ENCODE data around the gene USP17L30.
"Not testable (repeated sequence)": the region's sequence is repeated elsewhere in the genome, so short reads cannot be mapped to it uniquely, and the experiment has no call there.

USP17L30 gene, protein sequence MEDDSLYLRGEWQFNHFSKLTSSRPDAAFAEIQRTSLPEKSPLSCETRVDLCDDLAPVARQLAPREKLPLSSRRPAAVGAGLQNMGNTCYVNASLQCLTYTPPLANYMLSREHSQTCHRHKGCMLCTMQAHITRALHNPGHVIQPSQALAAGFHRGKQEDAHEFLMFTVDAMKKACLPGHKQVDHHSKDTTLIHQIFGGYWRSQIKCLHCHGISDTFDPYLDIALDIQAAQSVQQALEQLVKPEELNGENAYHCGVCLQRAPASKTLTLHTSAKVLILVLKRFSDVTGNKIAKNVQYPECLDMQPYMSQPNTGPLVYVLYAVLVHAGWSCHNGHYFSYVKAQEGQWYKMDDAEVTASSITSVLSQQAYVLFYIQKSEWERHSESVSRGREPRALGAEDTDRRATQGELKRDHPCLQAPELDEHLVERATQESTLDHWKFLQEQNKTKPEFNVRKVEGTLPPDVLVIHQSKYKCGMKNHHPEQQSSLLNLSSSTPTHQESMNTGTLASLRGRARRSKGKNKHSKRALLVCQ

DNA sequence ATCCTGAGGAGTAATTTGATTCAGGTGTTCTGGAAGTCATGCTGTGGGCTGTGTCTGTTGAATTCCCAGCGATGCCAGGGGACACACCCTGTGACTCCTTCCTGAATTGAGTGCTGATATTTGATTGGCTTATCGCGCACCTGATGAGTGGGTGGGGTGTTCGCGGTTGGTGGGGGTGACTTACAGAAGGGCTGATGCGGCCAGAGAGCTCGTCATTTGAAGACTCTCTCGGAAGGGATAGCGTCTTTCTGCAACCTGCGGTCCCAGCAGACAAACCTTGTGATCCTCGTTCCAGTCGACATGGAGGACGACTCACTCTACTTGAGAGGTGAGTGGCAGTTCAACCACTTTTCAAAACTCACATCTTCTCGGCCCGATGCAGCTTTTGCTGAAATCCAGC lies at the start of gene USP17L30:
USP17L30 (plus strand) TSS at position 301 of the 400 bp plus-strand sequence; CDS start at position 301, 0 bp downstream.
- DNase-seq (ENCODE audit: low read depth in 2 of 2): not testable (repeated sequence)

DNA sequence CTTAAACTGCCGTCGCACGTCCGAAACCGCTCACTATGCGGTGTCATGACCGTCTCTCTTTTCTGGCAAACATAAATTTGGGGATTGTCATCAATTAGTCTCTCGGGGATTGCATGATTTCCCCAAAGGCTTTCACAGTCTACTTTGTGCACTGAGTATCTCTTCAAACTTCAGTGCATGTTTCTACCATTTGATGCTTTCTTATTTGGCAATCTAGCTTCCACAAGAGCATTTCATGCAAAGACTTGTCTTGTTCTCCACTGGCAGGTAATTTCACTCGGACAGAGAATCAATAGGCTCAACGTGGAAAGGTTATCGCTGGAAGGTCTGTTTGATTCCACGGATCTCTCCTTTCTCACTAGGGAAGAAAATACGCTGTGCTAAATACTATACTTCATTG lies 38.7 kb upstream of the USP17L30 start:
- not testable (repeated sequence) for DNase-seq (ENCODE audit: low read depth in 2 of 2)

DNA sequence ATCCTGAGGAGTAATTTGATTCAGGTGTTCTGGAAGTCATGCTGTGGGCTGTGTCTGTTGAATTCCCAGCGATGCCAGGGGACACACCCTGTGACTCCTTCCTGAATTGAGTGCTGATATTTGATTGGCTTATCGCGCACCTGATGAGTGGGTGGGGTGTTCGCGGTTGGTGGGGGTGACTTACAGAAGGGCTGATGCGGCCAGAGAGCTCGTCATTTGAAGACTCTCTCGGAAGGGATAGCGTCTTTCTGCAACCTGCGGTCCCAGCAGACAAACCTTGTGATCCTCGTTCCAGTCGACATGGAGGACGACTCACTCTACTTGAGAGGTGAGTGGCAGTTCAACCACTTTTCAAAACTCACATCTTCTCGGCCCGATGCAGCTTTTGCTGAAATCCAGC lies 38.1 kb upstream of the USP17L30 start, which contains the start of gene USP17L24:
USP17L24 (plus strand) TSS at position 301 of the 400 bp plus-strand sequence; CDS start at position 301, 0 bp downstream.
- DNase-seq (ENCODE audit: low read depth in 2 of 2): not testable (repeated sequence)

DNA sequence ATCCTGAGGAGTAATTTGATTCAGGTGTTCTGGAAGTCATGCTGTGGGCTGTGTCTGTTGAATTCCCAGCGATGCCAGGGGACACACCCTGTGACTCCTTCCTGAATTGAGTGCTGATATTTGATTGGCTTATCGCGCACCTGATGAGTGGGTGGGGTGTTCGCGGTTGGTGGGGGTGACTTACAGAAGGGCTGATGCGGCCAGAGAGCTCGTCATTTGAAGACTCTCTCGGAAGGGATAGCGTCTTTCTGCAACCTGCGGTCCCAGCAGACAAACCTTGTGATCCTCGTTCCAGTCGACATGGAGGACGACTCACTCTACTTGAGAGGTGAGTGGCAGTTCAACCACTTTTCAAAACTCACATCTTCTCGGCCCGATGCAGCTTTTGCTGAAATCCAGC lies 33.3 kb upstream of the USP17L30 start, which contains the start of gene USP17L25:
USP17L25 (plus strand) TSS at position 301 of the 400 bp plus-strand sequence; CDS start at position 301, 0 bp downstream.
- DNase-seq (ENCODE audit: low read depth in 2 of 2): not testable (repeated sequence)

DNA sequence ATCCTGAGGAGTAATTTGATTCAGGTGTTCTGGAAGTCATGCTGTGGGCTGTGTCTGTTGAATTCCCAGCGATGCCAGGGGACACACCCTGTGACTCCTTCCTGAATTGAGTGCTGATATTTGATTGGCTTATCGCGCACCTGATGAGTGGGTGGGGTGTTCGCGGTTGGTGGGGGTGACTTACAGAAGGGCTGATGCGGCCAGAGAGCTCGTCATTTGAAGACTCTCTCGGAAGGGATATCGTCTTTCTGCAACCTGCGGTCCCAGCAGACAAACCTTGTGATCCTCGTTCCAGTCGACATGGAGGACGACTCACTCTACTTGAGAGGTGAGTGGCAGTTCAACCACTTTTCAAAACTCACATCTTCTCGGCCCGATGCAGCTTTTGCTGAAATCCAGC lies 28.6 kb upstream of the USP17L30 start, which contains the start of gene USP17L26:
USP17L26 (plus strand) TSS at position 301 of the 400 bp plus-strand sequence; CDS start at position 301, 0 bp downstream.
- DNase-seq (ENCODE audit: low read depth in 2 of 2): not testable (repeated sequence)

DNA sequence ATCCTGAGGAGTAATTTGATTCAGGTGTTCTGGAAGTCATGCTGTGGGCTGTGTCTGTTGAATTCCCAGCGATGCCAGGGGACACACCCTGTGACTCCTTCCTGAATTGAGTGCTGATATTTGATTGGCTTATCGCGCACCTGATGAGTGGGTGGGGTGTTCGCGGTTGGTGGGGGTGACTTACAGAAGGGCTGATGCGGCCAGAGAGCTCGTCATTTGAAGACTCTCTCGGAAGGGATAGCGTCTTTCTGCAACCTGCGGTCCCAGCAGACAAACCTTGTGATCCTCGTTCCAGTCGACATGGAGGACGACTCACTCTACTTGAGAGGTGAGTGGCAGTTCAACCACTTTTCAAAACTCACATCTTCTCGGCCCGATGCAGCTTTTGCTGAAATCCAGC lies 23.8 kb upstream of the USP17L30 start, which contains the start of gene USP17L5:
USP17L5 (plus strand) TSS at position 301 of the 400 bp plus-strand sequence; CDS start at position 301, 0 bp downstream.
- not testable (repeated sequence) for DNase-seq (ENCODE audit: low read depth in 2 of 2)

DNA sequence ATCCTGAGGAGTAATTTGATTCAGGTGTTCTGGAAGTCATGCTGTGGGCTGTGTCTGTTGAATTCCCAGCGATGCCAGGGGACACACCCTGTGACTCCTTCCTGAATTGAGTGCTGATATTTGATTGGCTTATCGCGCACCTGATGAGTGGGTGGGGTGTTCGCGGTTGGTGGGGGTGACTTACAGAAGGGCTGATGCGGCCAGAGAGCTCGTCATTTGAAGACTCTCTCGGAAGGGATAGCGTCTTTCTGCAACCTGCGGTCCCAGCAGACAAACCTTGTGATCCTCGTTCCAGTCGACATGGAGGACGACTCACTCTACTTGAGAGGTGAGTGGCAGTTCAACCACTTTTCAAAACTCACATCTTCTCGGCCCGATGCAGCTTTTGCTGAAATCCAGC lies 19.1 kb upstream of the USP17L30 start, which contains the start of gene USP17L27:
USP17L27 (plus strand) TSS at position 301 of the 400 bp plus-strand sequence; CDS start at position 301, 0 bp downstream.
- not testable (repeated sequence) for DNase-seq (ENCODE audit: low read depth in 2 of 2)

DNA sequence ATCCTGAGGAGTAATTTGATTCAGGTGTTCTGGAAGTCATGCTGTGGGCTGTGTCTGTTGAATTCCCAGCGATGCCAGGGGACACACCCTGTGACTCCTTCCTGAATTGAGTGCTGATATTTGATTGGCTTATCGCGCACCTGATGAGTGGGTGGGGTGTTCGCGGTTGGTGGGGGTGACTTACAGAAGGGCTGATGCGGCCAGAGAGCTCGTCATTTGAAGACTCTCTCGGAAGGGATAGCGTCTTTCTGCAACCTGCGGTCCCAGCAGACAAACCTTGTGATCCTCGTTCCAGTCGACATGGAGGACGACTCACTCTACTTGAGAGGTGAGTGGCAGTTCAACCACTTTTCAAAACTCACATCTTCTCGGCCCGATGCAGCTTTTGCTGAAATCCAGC lies 14.3 kb upstream of the USP17L30 start, which contains the start of gene USP17L28:
USP17L28 (plus strand) TSS at position 301 of the 400 bp plus-strand sequence; CDS start at position 301, 0 bp downstream.
- not testable (repeated sequence) for DNase-seq (ENCODE audit: low read depth in 2 of 2)

DNA sequence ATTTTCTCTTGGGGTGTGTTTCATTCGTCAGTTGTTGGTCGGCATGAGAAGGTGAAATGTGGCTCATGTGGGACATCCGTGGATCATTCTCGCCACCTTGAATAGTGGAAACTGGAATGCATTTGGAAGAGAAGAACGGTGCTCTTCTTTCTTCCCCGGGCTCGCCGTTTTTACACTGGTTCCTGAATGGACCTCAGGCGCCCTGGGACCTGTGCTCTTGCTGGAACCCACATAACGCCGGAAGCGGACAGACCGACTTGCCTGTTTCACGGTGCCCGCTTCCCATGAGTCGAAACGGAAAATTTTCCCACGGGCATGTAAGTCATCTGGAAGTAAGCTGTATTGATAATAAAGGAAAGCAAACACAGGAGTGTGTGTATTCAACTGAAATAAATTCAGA lies 12.1 kb upstream of the USP17L30 start:
- not testable (repeated sequence) for DNase-seq (ENCODE audit: low read depth in 2 of 2)

DNA sequence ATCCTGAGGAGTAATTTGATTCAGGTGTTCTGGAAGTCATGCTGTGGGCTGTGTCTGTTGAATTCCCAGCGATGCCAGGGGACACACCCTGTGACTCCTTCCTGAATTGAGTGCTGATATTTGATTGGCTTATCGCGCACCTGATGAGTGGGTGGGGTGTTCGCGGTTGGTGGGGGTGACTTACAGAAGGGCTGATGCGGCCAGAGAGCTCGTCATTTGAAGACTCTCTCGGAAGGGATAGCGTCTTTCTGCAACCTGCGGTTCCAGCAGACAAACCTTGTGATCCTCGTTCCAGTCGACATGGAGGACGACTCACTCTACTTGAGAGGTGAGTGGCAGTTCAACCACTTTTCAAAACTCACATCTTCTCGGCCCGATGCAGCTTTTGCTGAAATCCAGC lies 9.6 kb upstream of the USP17L30 start, which contains the start of gene USP17L29:
USP17L29 (plus strand) TSS at position 301 of the 400 bp plus-strand sequence; CDS start at position 301, 0 bp downstream.
- DNase-seq (ENCODE audit: low read depth in 2 of 2): not testable (repeated sequence)

DNA sequence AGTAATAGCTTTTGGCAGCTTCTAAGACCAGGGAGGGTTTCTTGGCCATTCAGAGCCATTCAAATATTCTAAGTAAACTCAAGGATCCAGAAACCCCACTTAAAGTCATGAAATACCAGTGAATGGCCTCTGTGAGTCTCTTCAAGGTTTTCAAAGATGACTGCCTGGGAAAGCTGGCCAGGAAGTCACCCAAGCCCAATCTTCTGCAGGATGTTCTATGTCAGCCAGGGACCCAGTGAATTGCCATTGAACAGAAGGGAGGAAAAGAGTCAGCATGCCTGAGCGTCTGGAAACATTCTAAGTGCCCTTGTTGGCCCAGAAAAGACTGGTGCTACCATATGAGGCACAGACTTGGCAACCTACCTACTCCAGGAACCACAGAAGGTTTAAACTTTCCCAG lies 17.0 kb downstream of the USP17L30 start:
- not testable (repeated sequence) for DNase-seq (ENCODE audit: low read depth in 2 of 2)

DNA sequence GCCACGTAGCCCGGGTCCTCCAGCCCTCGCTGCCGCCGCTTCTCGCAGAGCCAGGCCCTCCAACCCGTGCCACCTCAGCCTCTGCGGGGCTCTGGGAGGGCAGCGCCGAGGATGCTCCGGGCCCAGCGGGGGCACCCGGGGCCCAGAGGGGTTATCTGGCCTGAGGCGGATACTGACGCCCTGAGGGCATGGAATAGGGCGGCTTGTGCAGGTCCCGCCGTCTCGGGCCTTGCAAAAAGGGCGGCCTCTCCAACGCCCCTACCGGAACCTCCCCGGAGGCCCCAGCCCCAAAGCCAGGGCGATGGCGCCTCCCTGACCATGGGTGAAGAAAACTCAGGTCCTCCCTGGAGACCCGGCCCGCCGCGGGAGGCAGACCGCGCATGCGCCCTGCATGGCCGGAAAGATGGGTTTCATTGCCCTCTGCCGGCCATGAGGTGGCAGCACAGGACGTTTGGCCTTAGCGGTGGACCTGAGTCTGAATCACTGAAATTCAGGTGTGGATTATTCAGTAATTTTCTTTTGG lies 18.1 kb downstream of the USP17L30 start:
- DNase-seq (ENCODE audit: low read depth in 2 of 2): not testable (repeated sequence)

DNA sequence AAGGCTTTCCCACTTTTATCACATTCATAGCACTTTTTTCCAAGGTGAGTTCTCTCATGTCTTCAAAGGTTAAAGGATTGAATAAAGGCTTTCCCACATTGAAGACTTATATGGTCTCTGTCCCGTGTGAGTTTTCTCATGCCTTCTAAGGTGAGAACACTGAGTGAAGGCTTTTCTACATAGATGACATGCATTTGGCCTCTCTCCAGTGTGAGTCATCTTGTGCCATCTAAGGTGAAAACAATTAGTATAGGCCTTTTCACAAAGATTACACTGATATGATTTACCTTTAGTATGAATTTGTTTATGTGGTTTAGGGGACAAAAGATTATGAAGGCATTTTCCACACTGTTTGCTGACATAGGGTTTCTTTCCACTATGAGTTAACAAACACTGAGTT lies 21.2 kb downstream of the USP17L30 start:
- DNase-seq (ENCODE audit: low read depth in 2 of 2): no peak

DNA sequence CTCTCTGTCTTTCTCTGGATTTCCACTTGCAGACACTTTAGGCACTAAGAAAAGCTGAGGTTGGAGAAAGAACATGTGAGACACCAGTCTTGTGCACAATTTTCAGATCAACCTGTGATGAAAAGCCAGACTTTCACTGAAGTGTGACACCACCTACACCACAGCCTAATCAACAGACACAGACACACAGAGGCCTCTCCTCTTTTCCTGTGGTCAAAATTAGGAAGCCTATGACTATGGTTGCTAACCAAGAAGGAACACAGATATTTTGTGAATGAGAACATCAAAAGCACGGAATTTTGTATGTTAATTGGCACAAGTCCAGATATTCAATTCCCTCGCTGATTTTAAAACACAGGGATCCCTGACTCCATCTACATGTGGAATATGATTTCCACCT lies 26.1 kb downstream of the USP17L30 start:
- not testable (repeated sequence) for DNase-seq (ENCODE audit: low read depth in 2 of 2)

DNA sequence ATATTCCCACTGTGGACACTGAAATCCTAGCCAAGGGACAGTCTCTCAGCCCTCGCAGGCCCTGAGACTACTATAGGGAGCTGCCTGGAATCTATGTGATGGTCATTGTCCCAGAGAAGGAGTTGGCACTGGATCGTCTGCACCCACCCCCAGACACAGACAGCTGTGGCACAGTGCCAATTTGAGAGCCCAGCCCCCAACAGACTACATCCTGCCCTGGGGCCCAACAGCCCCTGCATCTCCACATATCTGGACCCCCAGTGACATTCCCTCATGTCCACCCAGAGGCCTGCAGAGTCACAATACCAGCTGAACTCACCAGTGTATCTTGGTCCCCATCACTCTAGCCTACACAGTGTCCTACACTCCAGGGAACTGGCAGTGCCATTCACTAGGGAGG lies 42.8 kb downstream of the USP17L30 start:
- DNase-seq (ENCODE audit: low read depth in 2 of 2): not testable (repeated sequence)

DNA sequence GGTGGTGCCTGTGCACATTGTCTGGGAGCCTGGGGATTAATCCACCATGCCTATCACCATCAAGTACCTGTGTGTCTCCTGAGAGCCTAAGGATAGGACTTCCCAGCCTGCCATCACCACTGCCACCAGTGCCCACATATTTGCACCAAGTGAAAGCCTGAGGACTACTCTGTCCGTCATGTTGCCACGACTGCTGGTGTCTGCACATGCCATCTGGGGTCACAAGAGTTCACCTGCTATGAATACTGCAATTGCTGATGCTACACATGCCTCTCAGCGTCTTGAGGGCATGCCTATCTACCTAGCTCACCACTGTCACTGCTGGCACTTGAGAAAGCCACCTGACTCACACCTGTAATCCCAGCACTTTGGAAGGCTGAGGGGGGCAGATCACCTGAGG lies 43.6 kb downstream of the USP17L30 start:
- not testable (repeated sequence) for DNase-seq (ENCODE audit: low read depth in 2 of 2)

DNA sequence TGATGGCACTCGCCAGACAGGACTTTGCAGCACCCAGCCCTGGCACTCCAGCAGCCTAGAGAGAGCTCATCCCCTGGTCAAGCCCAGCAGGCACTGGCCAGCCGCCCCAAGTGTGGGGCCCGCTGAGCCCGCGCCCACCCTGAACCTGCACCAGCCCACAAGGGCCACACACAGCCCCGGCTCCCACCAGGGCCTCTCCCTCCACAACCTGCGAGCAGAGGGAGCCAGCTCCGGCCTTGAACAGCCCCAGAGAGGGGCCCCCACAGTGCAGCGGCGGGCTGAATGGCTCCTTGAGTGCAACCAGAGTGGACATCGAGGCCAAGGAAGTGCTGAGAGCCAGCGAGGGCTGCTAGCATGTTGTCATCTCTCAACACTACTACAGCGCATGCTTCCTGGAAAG lies 46.9 kb downstream of the USP17L30 start:
- no peak for DNase-seq (ENCODE audit: low read depth in 2 of 2)
